Measurements from ENCODE around the gene MARCO. TPM values are rescaled to one million over a fixed set of nuclear protein-coding genes. Genes with fewer than 3 reads are reported as not detected.

Gene MARCO
- total RNA-seq, 1 experiment from 2014 or later = 0.26 TPM

DNA sequence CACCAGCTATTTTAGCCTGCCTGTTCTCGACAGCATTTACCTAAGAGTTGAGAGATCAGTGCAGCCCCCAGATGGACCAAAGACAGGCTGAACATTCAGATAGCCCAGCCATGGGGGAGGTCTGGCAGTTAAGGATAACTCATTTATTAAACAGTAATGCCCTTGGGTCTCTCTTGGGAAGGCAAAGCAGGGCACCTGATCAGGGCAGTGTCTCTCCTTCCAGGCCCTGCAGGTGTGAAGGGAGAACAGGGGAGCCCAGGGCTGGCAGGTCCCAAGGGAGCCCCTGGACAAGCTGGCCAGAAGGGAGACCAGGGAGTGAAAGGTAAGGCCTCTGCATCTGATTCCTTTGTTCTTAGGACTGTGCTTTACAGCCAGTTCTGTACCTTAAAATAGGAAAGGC, 49.6 kb downstream of the MARCO start:
- CTCF ChIA-PET = interaction anchor here (0.6 kb wide), 1 partner anchor 528 kb away, joined by 5 read pairs; no protein-coding TSS in a partner anchor

DNA sequence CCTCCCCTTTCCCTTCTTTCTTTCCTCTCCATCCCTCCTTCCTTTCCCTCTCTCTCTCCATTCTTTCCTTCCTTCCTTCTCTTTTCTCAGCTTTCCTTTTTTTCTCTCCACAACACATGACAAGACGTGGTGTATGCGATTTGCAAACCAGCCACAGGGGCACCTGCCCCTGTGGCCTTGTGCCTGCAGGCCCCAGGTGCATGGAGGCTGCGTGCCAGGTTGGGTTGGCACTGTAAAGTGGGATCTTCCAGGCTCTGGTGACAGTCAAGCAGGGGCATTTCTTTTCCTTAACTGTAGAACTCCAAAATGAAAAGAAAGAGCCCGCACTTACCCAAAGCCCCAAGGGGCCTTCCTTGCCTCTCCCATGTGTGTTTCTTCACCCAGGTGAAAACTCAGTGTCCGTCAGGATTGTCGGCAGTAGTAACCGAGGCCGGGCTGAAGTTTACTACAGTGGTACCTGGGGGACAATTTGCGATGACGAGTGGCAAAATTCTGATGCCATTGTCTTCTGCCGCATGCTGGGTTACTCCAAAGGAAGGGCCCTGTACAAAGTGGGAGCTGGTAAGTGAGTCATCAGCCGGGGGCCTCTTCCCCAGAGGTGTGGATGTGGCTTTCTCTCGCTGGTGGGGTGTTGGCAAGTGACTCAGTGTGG, 50.9 kb downstream of the MARCO start:
- CTCF ChIA-PET = no interaction called here
- no peak for DNase-seq (ENCODE audit: low read depth, low spot score)
- Histone ChIP-seq H3K4me1 (ENCODE audit: control insufficient read depth, insufficient read depth, low read length) (no peaks in the 10 kb centered on the region), H3K27ac (ENCODE audit: low read length) (no peak overlapping the region), H3K9me3 (ENCODE audit: control insufficient read depth, insufficient read depth, low read depth, low read length) (no peaks in the 10 kb centered on the region), H3K27me3 (ENCODE audit: control insufficient read depth, insufficient read depth, low read length) (peaks cover 12% of the 10 kb centered on the region), H3K4me3 (ENCODE audit: low read depth in 2 of 2, low read length in 2 of 2) (no peak overlapping the region), H3K36me3 (ENCODE audit: control insufficient read depth, insufficient read depth, low read length) (no peaks in the 10 kb centered on the region)
- no peak for TF ChIP-seq TCF7L2 (IDR thresholded peaks at IDR 0.05; ENCODE audit: low read depth, low read length)
- no peak for TF ChIP-seq POLR2AphosphoS5 (IDR thresholded peaks at IDR 0.05; ENCODE audit: low read depth, low read length)
- TF ChIP-seq, protein P1, sequence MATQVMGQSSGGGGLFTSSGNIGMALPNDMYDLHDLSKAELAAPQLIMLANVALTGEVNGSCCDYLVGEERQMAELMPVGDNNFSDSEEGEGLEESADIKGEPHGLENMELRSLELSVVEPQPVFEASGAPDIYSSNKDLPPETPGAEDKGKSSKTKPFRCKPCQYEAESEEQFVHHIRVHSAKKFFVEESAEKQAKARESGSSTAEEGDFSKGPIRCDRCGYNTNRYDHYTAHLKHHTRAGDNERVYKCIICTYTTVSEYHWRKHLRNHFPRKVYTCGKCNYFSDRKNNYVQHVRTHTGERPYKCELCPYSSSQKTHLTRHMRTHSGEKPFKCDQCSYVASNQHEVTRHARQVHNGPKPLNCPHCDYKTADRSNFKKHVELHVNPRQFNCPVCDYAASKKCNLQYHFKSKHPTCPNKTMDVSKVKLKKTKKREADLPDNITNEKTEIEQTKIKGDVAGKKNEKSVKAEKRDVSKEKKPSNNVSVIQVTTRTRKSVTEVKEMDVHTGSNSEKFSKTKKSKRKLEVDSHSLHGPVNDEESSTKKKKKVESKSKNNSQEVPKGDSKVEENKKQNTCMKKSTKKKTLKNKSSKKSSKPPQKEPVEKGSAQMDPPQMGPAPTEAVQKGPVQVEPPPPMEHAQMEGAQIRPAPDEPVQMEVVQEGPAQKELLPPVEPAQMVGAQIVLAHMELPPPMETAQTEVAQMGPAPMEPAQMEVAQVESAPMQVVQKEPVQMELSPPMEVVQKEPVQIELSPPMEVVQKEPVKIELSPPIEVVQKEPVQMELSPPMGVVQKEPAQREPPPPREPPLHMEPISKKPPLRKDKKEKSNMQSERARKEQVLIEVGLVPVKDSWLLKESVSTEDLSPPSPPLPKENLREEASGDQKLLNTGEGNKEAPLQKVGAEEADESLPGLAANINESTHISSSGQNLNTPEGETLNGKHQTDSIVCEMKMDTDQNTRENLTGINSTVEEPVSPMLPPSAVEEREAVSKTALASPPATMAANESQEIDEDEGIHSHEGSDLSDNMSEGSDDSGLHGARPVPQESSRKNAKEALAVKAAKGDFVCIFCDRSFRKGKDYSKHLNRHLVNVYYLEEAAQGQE (IDR thresholded peaks at IDR 0.05; ENCODE audit: insufficient read depth in 1 of 2, low read depth in 2 of 2, low read length in 1 of 2) = no peak
- no peak for TF ChIP-seq SIN3A (IDR thresholded peaks at IDR 0.05; ENCODE audit: borderline replicate concordance, insufficient read depth, low read depth, low read length)
- TF ChIP-seq, protein P2, sequence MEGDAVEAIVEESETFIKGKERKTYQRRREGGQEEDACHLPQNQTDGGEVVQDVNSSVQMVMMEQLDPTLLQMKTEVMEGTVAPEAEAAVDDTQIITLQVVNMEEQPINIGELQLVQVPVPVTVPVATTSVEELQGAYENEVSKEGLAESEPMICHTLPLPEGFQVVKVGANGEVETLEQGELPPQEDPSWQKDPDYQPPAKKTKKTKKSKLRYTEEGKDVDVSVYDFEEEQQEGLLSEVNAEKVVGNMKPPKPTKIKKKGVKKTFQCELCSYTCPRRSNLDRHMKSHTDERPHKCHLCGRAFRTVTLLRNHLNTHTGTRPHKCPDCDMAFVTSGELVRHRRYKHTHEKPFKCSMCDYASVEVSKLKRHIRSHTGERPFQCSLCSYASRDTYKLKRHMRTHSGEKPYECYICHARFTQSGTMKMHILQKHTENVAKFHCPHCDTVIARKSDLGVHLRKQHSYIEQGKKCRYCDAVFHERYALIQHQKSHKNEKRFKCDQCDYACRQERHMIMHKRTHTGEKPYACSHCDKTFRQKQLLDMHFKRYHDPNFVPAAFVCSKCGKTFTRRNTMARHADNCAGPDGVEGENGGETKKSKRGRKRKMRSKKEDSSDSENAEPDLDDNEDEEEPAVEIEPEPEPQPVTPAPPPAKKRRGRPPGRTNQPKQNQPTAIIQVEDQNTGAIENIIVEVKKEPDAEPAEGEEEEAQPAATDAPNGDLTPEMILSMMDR (IDR thresholded peaks at IDR 0.05) = no peak
- no peak for ATAC-seq
- intact Hi-C loops (cut with micrococcal nuclease; ENCODE audit: unreplicated experiment) = no loop called here
- in situ Hi-C loops (cut with HindIII; ENCODE audit: low pct_unique_long_range_greater_than_20kb, low sequenced_read_pairs) = no loop called here
- POLR2A ChIA-PET = no interaction called here
- no TSS peak for BruUV-seq (replicated peaks)

More for the DNA sequence above, 49.6 kb downstream of the MARCO start:
- POLR2A ChIA-PET = no interaction called here
- intact Hi-C loops (cut with micrococcal nuclease; ENCODE audit: unreplicated experiment) = no loop called here
- H3K27ac ChIP-seq (ENCODE audit: low read length) = no peak overlapping the region
- ATAC-seq = no peak
- no peaks in the 10 kb centered on the region for H3K4me1 ChIP-seq (ENCODE audit: control insufficient read depth, insufficient read depth, low read length)
- no peak overlapping the region for H3K4me3 ChIP-seq (ENCODE audit: low read depth in 2 of 2, low read length in 2 of 2)
- peaks cover 12% of the 10 kb centered on the region for H3K27me3 ChIP-seq (ENCODE audit: control insufficient read depth, insufficient read depth, low read length)
- no peak for DNase-seq (ENCODE audit: low read depth, low spot score)
- no TSS peak for BruUV-seq (replicated peaks)
- in situ Hi-C loops (cut with HindIII; ENCODE audit: low pct_unique_long_range_greater_than_20kb, low sequenced_read_pairs) = no loop called here
- no peak for TF ChIP-seq TCF7L2 (IDR thresholded peaks at IDR 0.05; ENCODE audit: low read depth, low read length)
- no peak for TF ChIP-seq POLR2AphosphoS5 (IDR thresholded peaks at IDR 0.05; ENCODE audit: low read depth, low read length)
- TF ChIP-seq SIN3A (IDR thresholded peaks at IDR 0.05; ENCODE audit: borderline replicate concordance, insufficient read depth, low read depth, low read length) = no peak
- TF ChIP-seq, protein P2 (IDR thresholded peaks at IDR 0.05) = no peak
- no peaks in the 10 kb centered on the region for H3K9me3 ChIP-seq (ENCODE audit: control insufficient read depth, insufficient read depth, low read depth, low read length)
- H3K36me3 ChIP-seq (ENCODE audit: control insufficient read depth, insufficient read depth, low read length) = no peaks in the 10 kb centered on the region
